Sigmoid colon (tissue), 4 donors: ENCODE data around the gene ACP4.

ENCODE experiments used
- CTCF ChIP-seq, 4 experiments: fragments of 450-650 bp in 3 of 4; fragments of 200-600 bp in 1 of 4; IDR thresholded peaks; one replicate each; pipeline ENCODE4 v1.5.1; 2016 to 2019; ENCODE audit warnings: antibody characterized with exemption in 4 of 4, mild to moderate bottlenecking in 3 of 4, moderate library complexity in 2 of 4
- EP300 ChIP-seq, 4 donors: sonication (generic); formaldehyde crosslinking; IDR thresholded peaks; one replicate each; pipeline ENCODE4 v1.6.1; 2017; ENCODE audit warnings: antibody characterized with exemption in 4 of 4
- POLR2A ChIP-seq, 2 donors: fragments of 450-650 bp; IDR thresholded peaks; one replicate each; pipeline ENCODE4 v1.6.1; 2016; ENCODE audit warnings: antibody characterized with exemption in 2 of 2, mild to moderate bottlenecking in 2 of 2, moderate library complexity in 2 of 2

GRCh38 chr19:50843701-50844221 lies 53.5 kb downstream of the ACP4 start:
- TF ChIP-seq CTCF (IDR thresholded peaks at IDR 0.05) (no peak), POLR2A (IDR thresholded peaks at IDR 0.05) (no peak), EP300 (IDR thresholded peaks at IDR 0.05) (no peak)
